Subcutaneous adipose tissue (tissue), 4 donors: ENCODE data around the gene PDE11A. TPM values are rescaled to one million over a fixed set of nuclear protein-coding genes. Genes with fewer than 3 reads are reported as not detected.

Source experiments
- CTCF ChIP-seq: fragments of 450-650 bp; IDR thresholded peaks from one replicate; pipeline ENCODE4 v1.5.1; 2016; ENCODE audit warnings: low read depth, mild to moderate bottlenecking, control low read depth, antibody characterized with exemption, moderate library complexity
- total RNA-seq, 4 donors: library from RNA; depleted of rRNA; stranded (reverse); fragments of >200 nt; gene quantifications; one replicate each; pipeline ENCODE4 v1.1.0, GENCODE V29; 2016

The PDE11A gene
- total RNA-seq, 4 donors from 2014 or later = 0.33 to 1.2 (median 1.1) TPM; not detected in 1

DNA sequence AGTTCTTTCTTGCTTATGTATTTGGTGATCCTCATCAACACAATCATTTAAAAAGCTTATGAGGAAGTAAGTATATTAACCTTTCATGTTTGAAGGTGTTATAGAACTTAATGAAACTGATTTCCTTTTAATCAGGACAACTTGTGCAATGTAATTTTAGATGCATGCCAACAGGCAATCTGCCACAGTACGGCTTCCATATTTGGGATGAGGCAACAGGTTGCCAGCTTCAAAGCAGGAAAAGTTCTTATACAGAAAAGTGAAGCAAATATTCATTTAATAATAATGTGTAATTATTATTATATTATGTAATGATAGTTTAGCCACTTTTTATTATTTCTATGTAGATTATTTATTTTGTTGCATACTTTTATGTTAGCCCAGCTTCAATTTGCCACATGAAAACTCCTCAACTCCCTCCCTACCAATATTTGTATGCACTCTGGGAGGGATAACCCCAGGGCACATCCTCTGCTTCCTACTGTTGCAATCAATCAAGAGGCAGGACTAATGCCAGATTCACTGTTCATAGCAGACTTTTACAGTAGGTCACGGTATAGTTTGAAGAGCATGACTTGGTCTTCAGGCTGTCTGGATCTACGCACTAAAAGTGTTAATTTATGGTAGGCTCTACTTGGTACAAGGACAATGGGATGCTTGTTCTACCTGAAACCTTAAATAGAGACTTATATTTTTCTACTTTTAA is 402.8 kb downstream of the PDE11A start:
- no peak for TF ChIP-seq CTCF

DNA sequence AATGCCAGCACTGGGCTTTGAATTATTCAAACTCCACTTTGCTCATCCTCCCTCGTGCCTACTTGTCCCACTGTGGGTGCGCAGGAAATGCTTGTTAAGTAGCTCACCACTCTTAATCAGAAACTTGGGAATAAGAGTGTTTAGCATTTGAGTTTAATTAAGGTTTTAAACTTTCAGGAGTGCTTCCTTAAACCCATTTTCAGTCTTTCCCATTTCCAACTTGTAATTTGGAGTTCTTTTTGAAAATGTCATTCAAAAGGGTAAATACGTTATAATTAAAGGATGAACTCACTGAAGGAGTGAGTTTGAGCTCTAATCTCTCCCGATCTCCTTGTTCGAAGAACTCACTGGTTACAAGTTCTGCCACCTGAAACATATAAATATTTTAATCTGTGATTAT is 403.4 kb downstream of the PDE11A start:
- TF ChIP-seq CTCF = no peak

GRCh38 chr2:177668617-177669016 is 404.0 kb downstream of the PDE11A start:
- no peak for TF ChIP-seq CTCF

- TF ChIP-seq CTCF = no peak
These were observed 405.0 kb downstream of the PDE11A start for GRCh38 chr2:177667626-177668025.

GRCh38 chr2:177666408-177666807 is 406.2 kb downstream of the PDE11A start:
- TF ChIP-seq CTCF = no peak

DNA sequence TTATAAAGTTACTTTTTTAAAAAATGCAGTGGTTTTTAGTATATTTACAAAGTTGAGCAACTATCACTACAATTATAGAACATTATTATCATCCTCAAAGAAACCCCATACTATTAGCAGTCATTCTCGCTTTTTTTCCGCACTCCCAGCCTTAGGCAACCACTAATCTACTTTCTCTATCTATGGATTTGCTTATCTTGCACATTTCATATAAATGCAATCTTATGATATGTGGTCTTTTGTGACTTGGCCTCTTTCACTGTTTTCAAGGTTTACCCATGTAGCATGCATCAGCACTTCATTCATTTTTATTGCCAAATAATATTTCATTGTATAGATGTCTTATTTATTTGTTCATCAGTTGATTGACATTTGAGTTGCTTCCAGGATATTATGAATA is 406.6 kb downstream of the PDE11A start:
- TF ChIP-seq CTCF = no peak

DNA sequence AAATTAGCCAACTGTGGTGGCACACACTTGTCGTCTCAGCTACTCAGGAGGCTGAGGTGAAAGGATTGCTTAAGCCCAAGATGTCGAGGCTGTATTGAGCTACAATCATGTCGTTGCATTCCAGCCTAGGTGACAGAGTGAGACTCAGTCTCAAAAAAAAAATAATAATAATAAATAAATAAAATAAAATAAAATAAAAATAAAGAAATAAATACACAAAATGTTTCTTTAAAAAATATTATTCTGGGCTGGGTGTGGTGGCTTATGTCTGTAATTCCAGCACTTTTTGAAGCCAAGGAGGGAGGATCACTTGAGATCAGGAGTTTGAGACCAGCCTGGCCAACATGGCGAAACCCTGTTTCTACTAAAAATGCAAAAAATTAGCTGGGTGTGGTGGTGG is 407.2 kb downstream of the PDE11A start:
- TF ChIP-seq CTCF = no peak
